ENCODE data around the gene ZNF438.

Gene ZNF438

DNA sequence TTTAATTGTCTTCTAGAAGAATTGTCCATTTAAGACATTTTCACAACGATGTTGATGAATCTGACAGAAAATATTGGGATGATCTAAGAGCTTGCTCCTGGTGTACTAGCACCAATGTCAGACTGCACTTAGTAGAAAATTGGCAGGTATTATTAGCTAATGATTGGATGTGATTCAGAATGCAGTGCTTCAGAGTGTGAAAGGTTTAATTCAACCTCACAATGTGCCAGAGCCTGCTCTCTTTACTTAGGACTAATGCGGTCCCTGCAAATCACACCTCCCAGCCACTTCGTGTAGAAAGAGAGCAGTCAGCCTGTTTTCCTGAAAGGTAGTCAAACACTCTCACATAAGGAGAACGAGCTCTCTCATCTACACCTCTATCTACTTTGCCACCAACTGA is 197.5 kb downstream of the ZNF438 start:
- DNase-seq (ENCODE audit: low spot score), result no peak
- in situ Hi-C loops (cut with MboI; ENCODE audit: low pct_unique_long_range_greater_than_20kb, low sequenced_read_pairs, unreplicated experiment), result no loop called here
- TF ChIP-seq, protein P1, sequence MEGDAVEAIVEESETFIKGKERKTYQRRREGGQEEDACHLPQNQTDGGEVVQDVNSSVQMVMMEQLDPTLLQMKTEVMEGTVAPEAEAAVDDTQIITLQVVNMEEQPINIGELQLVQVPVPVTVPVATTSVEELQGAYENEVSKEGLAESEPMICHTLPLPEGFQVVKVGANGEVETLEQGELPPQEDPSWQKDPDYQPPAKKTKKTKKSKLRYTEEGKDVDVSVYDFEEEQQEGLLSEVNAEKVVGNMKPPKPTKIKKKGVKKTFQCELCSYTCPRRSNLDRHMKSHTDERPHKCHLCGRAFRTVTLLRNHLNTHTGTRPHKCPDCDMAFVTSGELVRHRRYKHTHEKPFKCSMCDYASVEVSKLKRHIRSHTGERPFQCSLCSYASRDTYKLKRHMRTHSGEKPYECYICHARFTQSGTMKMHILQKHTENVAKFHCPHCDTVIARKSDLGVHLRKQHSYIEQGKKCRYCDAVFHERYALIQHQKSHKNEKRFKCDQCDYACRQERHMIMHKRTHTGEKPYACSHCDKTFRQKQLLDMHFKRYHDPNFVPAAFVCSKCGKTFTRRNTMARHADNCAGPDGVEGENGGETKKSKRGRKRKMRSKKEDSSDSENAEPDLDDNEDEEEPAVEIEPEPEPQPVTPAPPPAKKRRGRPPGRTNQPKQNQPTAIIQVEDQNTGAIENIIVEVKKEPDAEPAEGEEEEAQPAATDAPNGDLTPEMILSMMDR (IDR thresholded peaks at IDR 0.05; ENCODE audit: extremely low read depth, insufficient read depth, missing control alignments), result no peak

DNA sequence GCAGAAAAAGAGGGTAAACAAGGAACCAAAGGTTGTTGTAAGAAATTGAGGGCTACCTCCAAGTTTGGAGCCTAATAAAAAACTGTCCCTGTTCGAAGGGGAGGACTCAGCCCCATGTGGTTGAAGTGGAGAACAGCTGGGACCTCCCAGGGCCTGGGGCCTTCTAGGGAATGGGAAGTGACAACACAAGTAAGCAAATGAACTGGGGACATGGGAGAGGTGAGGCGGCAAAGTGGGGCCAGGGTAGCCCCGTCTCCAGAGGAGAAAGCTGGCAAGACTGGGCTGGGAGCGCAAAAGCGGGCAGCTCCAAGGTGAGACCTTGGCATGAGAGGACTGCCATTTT is 198.1 kb downstream of the ZNF438 start:
- in situ Hi-C loops (cut with MboI; ENCODE audit: low pct_unique_long_range_greater_than_20kb, low sequenced_read_pairs, unreplicated experiment), result no loop called here
- no peak for DNase-seq (ENCODE audit: low spot score)
- TF ChIP-seq, protein P1 (IDR thresholded peaks at IDR 0.05; ENCODE audit: extremely low read depth, insufficient read depth, missing control alignments), result no peak

DNA sequence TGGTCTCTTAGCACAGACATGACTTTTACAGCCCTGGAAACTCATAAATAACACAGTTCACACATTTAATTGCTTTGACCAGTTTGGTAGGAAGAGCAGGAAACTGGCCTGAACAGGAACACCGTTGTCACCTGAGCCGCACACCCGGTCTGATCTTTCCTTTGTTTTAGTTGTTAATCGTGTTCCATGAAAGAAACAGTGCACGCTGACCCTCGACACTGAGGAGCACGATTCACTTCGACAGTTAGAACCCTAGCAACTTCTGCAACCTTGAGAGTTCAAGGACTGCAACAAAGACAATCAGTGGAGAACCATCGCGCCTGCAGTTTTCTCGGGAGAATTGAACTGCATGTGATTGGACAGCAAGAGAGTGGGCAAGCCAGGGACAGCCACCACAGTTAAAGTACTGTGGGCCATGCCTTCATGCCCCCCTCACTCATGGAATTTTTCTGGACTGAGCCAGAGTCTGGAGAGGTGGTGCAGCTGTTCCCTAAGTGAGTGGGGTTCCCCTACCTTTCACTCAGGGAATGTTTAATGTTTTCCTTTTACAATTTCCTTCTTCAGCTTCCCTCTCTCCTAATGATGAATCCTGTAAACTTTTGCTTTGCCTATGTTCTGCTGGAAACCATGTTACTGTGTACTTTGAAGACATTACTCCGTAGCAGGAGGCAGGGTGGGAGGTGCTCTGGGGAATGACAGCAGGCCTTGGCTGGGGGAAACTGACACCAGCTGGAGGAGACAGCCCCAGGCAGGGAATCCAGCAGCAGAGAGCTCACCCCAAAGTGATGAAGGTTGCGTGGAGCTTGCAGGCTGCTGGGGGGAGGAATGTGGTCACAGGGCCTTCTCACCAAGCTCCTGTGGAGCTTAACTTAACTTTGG is 198.7 kb downstream of the ZNF438 start:
- DNase-seq (ENCODE audit: low spot score), result no peak
- in situ Hi-C loops (cut with MboI; ENCODE audit: low pct_unique_long_range_greater_than_20kb, low sequenced_read_pairs, unreplicated experiment), result no loop called here
- TF ChIP-seq, protein P1 (IDR thresholded peaks at IDR 0.05; ENCODE audit: extremely low read depth, insufficient read depth, missing control alignments), result no peak

DNA sequence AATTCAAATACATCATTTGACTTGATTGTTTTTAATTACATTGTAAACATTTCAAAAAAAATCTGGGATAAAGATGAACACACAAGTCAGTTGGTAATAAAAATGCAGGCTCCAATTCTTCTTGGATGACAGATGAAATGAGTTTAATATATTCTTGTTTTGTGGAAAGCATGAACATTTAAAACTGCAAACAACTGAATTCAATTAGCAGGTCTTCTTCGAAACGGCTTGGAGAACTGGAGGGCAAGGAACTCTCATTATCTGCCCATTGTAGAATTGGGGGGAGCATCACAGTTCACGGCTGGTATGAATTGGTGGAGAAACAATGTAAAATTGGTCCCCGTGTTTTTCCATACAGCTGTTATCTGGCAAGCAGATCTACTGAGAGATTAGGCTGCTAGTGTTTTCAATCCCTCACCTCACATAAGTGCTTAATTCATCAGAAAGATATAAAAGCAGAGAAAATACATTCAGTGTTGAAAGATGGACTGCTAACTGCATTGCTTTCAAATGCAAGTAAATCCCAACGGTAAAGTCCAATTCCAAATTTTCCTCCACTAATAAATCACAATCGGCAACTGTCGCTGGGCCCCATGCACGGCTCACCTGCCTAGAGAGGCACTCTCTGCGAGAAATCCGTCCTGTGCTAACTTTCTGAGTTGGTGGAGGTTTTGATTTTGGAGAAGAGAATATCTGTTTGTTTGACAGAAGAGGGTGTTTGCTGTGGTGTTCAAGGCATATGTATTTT is 199.5 kb downstream of the ZNF438 start:
- in situ Hi-C loops (cut with MboI; ENCODE audit: low pct_unique_long_range_greater_than_20kb, low sequenced_read_pairs, unreplicated experiment), result no loop called here
- DNase-seq (ENCODE audit: low spot score), result no peak
- TF ChIP-seq, protein P1 (IDR thresholded peaks at IDR 0.05; ENCODE audit: extremely low read depth, insufficient read depth, missing control alignments), result no peak

DNA sequence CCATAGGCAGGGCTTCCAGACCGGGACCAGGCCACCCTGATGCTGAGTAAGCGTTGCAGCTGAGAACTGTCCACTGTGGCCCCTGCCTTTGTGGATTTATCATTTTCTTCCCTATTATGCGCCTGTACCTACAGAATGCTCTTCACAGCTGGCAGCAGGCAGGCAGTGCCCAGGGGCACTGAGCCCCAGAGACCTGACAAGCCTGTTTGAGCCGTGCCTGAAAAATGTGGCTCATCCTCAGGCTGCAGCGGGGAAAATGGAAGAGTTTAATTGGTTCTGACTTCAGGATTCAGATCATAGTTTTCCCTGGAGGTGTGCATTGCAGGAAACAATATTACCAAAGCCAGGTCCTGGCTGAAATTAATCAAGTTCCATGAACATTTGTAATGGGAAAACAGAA is 200.2 kb downstream of the ZNF438 start:
- DNase-seq (ENCODE audit: low spot score), result no peak
- in situ Hi-C loops (cut with MboI; ENCODE audit: low pct_unique_long_range_greater_than_20kb, low sequenced_read_pairs, unreplicated experiment), result no loop called here
- TF ChIP-seq, protein P1 (IDR thresholded peaks at IDR 0.05; ENCODE audit: extremely low read depth, insufficient read depth, missing control alignments), result no peak

DNA sequence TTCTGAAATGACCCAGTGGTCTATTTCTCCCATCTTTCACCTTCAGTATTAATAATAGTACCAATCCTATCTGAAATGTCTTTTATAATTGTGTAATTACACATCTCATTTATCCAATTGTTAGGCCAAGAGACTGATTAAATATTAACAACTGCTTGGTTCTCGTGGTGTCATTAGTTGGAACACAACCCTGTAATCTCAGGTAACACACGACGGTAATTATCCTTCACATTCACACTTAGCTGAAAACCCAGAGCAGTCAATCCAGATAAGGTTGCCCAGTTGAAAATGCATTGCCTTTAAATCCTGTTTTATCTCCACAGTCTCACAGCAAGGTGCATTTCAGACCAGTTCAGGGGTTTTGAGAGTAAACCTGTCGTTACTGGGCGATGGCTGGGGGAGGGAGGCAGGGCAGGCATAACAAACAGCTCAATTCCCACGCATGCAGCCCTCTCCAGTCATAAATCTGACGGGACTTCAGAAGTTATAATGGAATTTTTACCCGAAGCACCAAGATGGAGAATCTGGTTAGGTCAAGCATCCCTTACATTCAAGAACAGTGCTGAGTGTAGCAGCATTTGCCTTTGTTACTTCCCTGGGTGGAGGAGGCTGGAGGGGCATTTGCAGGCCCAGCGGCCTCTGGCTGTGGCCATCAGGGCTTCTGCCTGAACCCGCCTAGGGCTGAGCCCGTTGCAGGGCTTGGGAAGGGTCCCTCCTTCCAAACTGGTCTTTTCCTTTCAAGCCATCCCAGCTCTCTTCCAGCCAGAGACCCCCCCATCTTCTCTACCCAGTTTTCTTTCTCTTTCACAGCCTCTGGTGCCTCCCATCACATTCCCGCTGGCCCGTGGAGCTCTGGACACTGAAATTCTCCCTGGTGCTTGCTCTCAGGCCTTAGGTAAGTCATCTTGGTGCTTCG is 201.1 kb downstream of the ZNF438 start:
- DNase-seq (ENCODE audit: low spot score), result no peak
- in situ Hi-C loops (cut with MboI; ENCODE audit: low pct_unique_long_range_greater_than_20kb, low sequenced_read_pairs, unreplicated experiment), result no loop called here
- TF ChIP-seq, protein P1 (IDR thresholded peaks at IDR 0.05; ENCODE audit: extremely low read depth, insufficient read depth, missing control alignments), result no peak
